HG02885 (cell line): ENCODE measurements around the gene TEDC2.
A peak's percentile ranks its signal among the peaks of the same experiment; 100 is the strongest.

Experiments used
- ATAC-seq: cut with Tn5 transposase; IDR thresholded peaks from one replicate; pipeline ENCODE4 v1.9.1; 2021; ENCODE audit warnings: mild to moderate bottlenecking; ENCODE audit not compliant: unreplicated experiment, poor library complexity

Gene TEDC2

GRCh38 chr16:2462031-2462866 lies 2.3 kb downstream of the TEDC2 start:
- ATAC-seq: no peak

- no peak for ATAC-seq
These were observed 4.4 kb downstream of the TEDC2 start for GRCh38 chr16:2464333-2464732.

GRCh38 chr16:2465653-2466415 lies 5.9 kb downstream of the TEDC2 start:
- no peak for ATAC-seq

- ATAC-seq: no peak
These were observed 7.0 kb downstream of the TEDC2 start for GRCh38 chr16:2466667-2467527.

- no peak for ATAC-seq
These were observed 7.8 kb downstream of the TEDC2 start for GRCh38 chr16:2467528-2468232.

GRCh38 chr16:2468233-2468724 lies 8.4 kb downstream of the TEDC2 start:
- no peak for ATAC-seq

- no peak for ATAC-seq
These were observed 9.0 kb downstream of the TEDC2 start for GRCh38 chr16:2468725-2469398.

GRCh38 chr16:2469399-2470233 lies 9.7 kb downstream of the TEDC2 start:
- no peak for ATAC-seq

- no peak for ATAC-seq
These were observed 10.3 kb downstream of the TEDC2 start for GRCh38 chr16:2470234-2470601.

- no peak for ATAC-seq
These were observed 10.7 kb downstream of the TEDC2 start for GRCh38 chr16:2470603-2471015.

GRCh38 chr16:2471016-2471652 lies 11.2 kb downstream of the TEDC2 start, which contains the start of gene NTN3:
TSS of gene NTN3 (plus strand) at chr16:2471297. CDS start at chr16:2471702, 405 bp downstream.
- ATAC-seq: no peak

GRCh38 chr16:2471653-2472487 lies 12.0 kb downstream of the TEDC2 start:
- no peak for ATAC-seq

- ATAC-seq: no peak
These were observed 12.6 kb downstream of the TEDC2 start for GRCh38 chr16:2472488-2472864.

GRCh38 chr16:2472885-2473445 lies 13.1 kb downstream of the TEDC2 start:
- no peak for ATAC-seq

- ATAC-seq: peak; percentile 1
These were observed 13.6 kb downstream of the TEDC2 start for GRCh38 chr16:2473446-2473926.

GRCh38 chr16:2473999-2474876 lies 14.3 kb downstream of the TEDC2 start:
- ATAC-seq: peak; percentile 29
